BJ (cell line): ENCODE measurements around the gene FAIM. TPM values are rescaled to one million over a fixed set of nuclear protein-coding genes. Genes with fewer than 3 reads are reported as not detected.
"Not testable (repeated sequence)": the region's sequence is repeated elsewhere in the genome, so short reads cannot be mapped to it uniquely, and the experiment has no call there.

Experiments used
- CTCF ChIA-PET: fragments of 350-600 bp; formaldehyde crosslinking; extraction: SDS; loops from one replicate; lab custom pipeline; 2021; ENCODE audit warnings: antibody characterized with exemption, inconsistent platforms; lab: Yijun Ruan, JAX
- POLR2A ChIA-PET: fragments of 300-600 bp; sonication (Branson Sonifier 250); formaldehyde crosslinking; extraction: SDS; loops from one replicate; lab custom pipeline; 2021; ENCODE audit warnings: antibody characterized with exemption; lab: Charles Lee
- DNase-seq: peaks from one replicate; pipeline ENCODE4 v3.0.0-alpha.2; 2011; ENCODE audit warnings: low read depth
- H3K27me3 ChIP-seq: 2 replicates; pipeline ENCODE4 v1.6.0; 2011; ENCODE audit warnings: low read length; ENCODE audit not compliant: control insufficient read depth, insufficient read depth
- H3K36me3 ChIP-seq: 2 replicates; pipeline ENCODE4 v1.5.1; 2011; ENCODE audit warnings: low read length; ENCODE audit not compliant: control insufficient read depth, insufficient read depth
- H3K4me3 ChIP-seq: 2 replicates; pipeline ENCODE4 v1.5.1; 2011; ENCODE audit warnings: low read depth, mild to moderate bottlenecking, control low read depth, low read length
- CTCF ChIP-seq: IDR thresholded peaks from 2 replicates; pipeline ENCODE4 v1.5.1; 2011; ENCODE audit warnings: low read depth, mild to moderate bottlenecking, control low read depth, inconsistent platforms, low read length, moderate library complexity; ENCODE audit not compliant: insufficient read depth
- polyA plus RNA-seq: library from polyadenylated mRNA; depleted of rRNA; stranded (reverse); fragments of >200 nt; gene quantifications from 2 replicates; pipeline ENCODE4 v1.2.3, GENCODE V29; 2011

FAIM gene
- polyA plus RNA-seq, 1 experiment, result 2.4 TPM

- POLR2A ChIA-PET, result interaction anchor here (1.4 kb wide), 1 partner anchor 321 kb away, joined by 6 read pairs; no protein-coding TSS in a partner anchor
- TF ChIP-seq CTCF, result no peak
- DNase-seq, result no peak
- CTCF ChIA-PET, result interaction anchor here (0.5 to 13.6 kb wide), 28 partner anchors 8 to 730 kb away, joined by 3 to 291 read pairs (median 4); no protein-coding TSS in a partner anchor
- Histone ChIP-seq H3K27me3 (no peaks in the 10 kb centered on the region), H3K4me3 (no peak overlapping the region), H3K36me3 (no peaks in the 10 kb centered on the region)
Observed at GRCh38 chr3:138594935-138595610, 13.5 kb upstream of the FAIM start.

GRCh38 chr3:138597186-138597976, 11.2 kb upstream of the FAIM start:
- DNase-seq, H3K27me3 ChIP-seq, H3K4me3 ChIP-seq, POLR2A ChIA-PET, H3K36me3 ChIP-seq: not testable (repeated sequence)
- CTCF ChIA-PET, result interaction anchor here (13.6 kb wide), 1 partner anchor 321 kb away, joined by 291 read pairs; no protein-coding TSS in a partner anchor

GRCh38 chr3:138598534-138598933, 10.0 kb upstream of the FAIM start:
- no peak for TF ChIP-seq CTCF
- ChIA-PET POLR2A (no interaction called here), CTCF (interaction anchor here (0.5 to 13.6 kb wide), 2 partner anchors 100 to 320 kb away, joined by 3 to 291 read pairs; no protein-coding TSS in a partner anchor)
- DNase-seq, result no peak
- H3K27me3 ChIP-seq, result no peaks in the 10 kb centered on the region
- H3K4me3 ChIP-seq, result no peak overlapping the region
- no peaks in the 10 kb centered on the region for H3K36me3 ChIP-seq

- no peak for TF ChIP-seq CTCF
- no peaks in the 10 kb centered on the region for H3K36me3 ChIP-seq
- H3K4me3 ChIP-seq, result no peak overlapping the region
- H3K27me3 ChIP-seq, result no peaks in the 10 kb centered on the region
- no peak for DNase-seq
- POLR2A ChIA-PET, result no interaction called here
- CTCF ChIA-PET, result interaction anchor here (1.5 to 13.6 kb wide), 2 partner anchors 96 to 318 kb away, joined by 4 to 291 read pairs; no protein-coding TSS in a partner anchor
Observed at GRCh38 chr3:138600100-138600745, 8.3 kb upstream of the FAIM start.

- DNase-seq, H3K4me3 ChIP-seq, POLR2A ChIA-PET, H3K36me3 ChIP-seq, H3K27me3 ChIP-seq: not testable (repeated sequence)
- CTCF ChIA-PET, result interaction anchor here (13.6 kb wide), 1 partner anchor 317 kb away, joined by 291 read pairs; no protein-coding TSS in a partner anchor
Observed at GRCh38 chr3:138601661-138602060, 6.9 kb upstream of the FAIM start.

GRCh38 chr3:138604106-138604595, 4.4 kb upstream of the FAIM start:
- H3K27me3 ChIP-seq, H3K4me3 ChIP-seq, POLR2A ChIA-PET, DNase-seq, H3K36me3 ChIP-seq, CTCF ChIA-PET: not testable (repeated sequence)
